Mesothelial cell of epicardium (in vitro differentiated cells): ENCODE data around the gene OR52N4. TPM values are rescaled to one million over a fixed set of nuclear protein-coding genes. Genes with fewer than 3 reads are reported as not detected.

Source experiments
- DNase-seq, 2 experiments: peaks; one replicate each; pipeline ENCODE4 v3.0.0; 2021; ENCODE audit warnings: low spot score in 2 of 2; ENCODE audit not compliant: unreplicated experiment in 2 of 2
- H3K27ac Mint-ChIP-seq: 2 replicates; pipeline ENCODE4 v1.8.0; 2021; ENCODE audit warnings: mixed read lengths
- H3K27me3 Mint-ChIP-seq: 2 replicates; pipeline ENCODE4 v1.8.0; 2021; ENCODE audit warnings: low read depth, mixed read lengths
- H3K36me3 Mint-ChIP-seq: 2 replicates; pipeline ENCODE4 v1.8.0; 2021; ENCODE audit warnings: mixed read lengths
- H3K4me1 Mint-ChIP-seq: 2 replicates; pipeline ENCODE4 v1.8.0; 2021; ENCODE audit warnings: mixed read lengths
- H3K4me3 Mint-ChIP-seq: 2 replicates; pipeline ENCODE4 v1.8.0; 2021; ENCODE audit warnings: mild to moderate bottlenecking, moderate library complexity, mixed read lengths
- H3K9me3 Mint-ChIP-seq: 2 replicates; pipeline ENCODE4 v1.8.0; 2021; ENCODE audit warnings: mixed read lengths
- total RNA-seq: library from RNA; stranded (reverse); gene quantifications from 3 replicates; pipeline ENCODE4 v1.2.1, GENCODE V29; 2021
- TF ChIP-seq, protein P1 (sequence below): fragments of 200-600 bp; sonication (generic); IDR thresholded peaks from one replicate; pipeline ENCODE4 v1.5.0; 2021; ENCODE audit warnings: antibody characterized with exemption; ENCODE audit not compliant: unreplicated experiment

Gene OR52N4
- total RNA-seq, 1 donor from 2014 or later, result not detected

DNA sequence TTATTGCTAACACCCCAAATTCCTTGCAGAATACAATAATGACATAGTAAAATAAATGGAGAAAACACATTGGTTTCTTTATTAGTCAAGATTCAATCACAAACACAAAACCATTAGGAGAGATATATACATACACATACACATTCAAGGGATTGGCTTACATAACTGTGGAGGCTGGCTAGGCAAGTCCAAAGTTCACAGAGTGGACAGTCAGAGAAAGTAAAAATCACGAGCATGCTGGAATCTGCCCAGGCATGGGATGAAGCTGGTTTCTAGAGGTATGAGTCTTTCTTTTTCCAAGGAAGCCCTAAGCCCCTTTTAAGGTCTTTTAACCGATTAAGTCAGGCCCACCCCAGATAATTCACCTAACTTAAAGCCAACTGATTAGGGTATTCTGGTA, 31.4 kb upstream of the OR52N4 start:
- Mint-ChIP-seq H3K4me3 (no peak overlapping the region), H3K27me3 (peaks cover 8% of the 10 kb centered on the region), H3K4me1 (no peaks in the 10 kb centered on the region), H3K27ac (no peak overlapping the region), H3K9me3 (peaks cover 6% of the 10 kb centered on the region), H3K36me3 (no peaks in the 10 kb centered on the region)
- TF ChIP-seq, protein P1, sequence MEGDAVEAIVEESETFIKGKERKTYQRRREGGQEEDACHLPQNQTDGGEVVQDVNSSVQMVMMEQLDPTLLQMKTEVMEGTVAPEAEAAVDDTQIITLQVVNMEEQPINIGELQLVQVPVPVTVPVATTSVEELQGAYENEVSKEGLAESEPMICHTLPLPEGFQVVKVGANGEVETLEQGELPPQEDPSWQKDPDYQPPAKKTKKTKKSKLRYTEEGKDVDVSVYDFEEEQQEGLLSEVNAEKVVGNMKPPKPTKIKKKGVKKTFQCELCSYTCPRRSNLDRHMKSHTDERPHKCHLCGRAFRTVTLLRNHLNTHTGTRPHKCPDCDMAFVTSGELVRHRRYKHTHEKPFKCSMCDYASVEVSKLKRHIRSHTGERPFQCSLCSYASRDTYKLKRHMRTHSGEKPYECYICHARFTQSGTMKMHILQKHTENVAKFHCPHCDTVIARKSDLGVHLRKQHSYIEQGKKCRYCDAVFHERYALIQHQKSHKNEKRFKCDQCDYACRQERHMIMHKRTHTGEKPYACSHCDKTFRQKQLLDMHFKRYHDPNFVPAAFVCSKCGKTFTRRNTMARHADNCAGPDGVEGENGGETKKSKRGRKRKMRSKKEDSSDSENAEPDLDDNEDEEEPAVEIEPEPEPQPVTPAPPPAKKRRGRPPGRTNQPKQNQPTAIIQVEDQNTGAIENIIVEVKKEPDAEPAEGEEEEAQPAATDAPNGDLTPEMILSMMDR, result no peak
- no peak for DNase-seq

DNA sequence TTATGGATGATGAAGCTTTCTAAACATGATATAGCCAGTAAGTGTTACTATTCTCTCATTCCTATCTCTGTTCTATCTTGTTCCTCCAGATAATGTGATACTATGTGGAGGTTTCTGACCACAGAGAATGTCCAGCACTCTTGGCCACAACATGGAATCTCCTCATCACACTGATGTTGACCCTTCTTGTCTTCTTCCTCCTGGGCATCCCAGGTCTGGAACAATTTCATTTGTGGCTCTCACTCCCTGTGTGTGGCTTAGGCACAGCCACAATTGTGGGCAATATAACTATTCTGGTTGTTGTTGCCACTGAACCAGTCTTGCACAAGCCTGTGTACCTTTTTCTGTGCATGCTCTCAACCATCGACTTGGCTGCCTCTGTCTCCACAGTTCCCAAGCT, 27.7 kb upstream of the OR52N4 start:
- Mint-ChIP-seq H3K27ac (no peak overlapping the region), H3K27me3 (peaks cover 12% of the 10 kb centered on the region), H3K9me3 (no peaks in the 10 kb centered on the region), H3K4me1 (no peaks in the 10 kb centered on the region), H3K4me3 (no peak overlapping the region), H3K36me3 (no peaks in the 10 kb centered on the region)
- TF ChIP-seq, protein P1, result no peak
- no peak for DNase-seq

DNA sequence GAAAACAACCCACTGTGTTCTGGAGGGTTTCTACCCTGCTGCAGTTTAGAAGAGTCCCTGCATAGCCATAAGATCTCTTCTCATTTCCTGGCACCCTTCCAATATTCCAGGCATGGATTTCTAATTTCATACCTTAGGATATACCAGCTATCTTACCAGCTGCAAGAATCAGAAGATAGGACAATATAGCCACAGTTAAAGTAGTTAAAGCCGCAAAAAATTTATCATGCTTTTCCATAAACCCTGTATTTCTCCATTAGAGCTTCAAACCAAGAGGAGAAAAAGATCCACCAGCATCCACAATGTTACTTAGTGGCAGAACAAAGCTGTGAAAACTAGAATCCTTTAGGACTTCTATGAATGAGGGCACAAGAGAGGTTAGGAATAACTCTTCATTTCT, 26.4 kb upstream of the OR52N4 start:
- H3K27me3 Mint-ChIP-seq, result peaks cover 12% of the 10 kb centered on the region
- H3K27ac Mint-ChIP-seq, result no peak overlapping the region
- no peak for DNase-seq
- H3K36me3 Mint-ChIP-seq, result no peaks in the 10 kb centered on the region
- no peak overlapping the region for H3K4me3 Mint-ChIP-seq
- TF ChIP-seq, protein P1, result no peak
- H3K9me3 Mint-ChIP-seq, result no peaks in the 10 kb centered on the region
- no peaks in the 10 kb centered on the region for H3K4me1 Mint-ChIP-seq

DNA sequence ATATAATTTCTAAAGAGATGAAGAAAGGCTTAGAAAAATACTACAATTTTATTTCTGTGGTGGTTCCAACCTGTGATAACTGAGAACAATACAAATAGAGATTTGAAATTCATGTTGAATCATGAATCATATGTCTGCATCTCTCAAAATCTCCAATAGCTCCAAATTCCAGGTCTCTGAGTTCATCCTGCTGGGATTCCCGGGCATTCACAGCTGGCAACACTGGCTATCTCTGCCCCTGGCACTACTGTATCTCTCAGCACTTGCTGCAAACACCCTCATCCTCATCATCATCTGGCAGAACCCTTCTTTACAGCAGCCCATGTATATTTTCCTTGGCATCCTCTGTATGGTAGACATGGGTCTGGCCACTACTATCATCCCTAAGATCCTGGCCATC, 17.6 kb upstream of the OR52N4 start, which contains the start of gene OR56B1:
TSS of gene OR56B1 (plus strand) at position 53 of the 400 bp plus-strand sequence. CDS start at position 122, 69 bp downstream.
- no peak for DNase-seq
- Mint-ChIP-seq H3K9me3 (peaks cover 6% of the 10 kb centered on the region), H3K36me3 (no peaks in the 10 kb centered on the region), H3K4me1 (peaks cover 5% of the 10 kb centered on the region), H3K4me3 (no peak within 1 kb of the TSS), H3K27me3 (no peaks in the 10 kb centered on the region), H3K27ac (no peak within 1 kb of the TSS)
- TF ChIP-seq, protein P1, result no peak

DNA sequence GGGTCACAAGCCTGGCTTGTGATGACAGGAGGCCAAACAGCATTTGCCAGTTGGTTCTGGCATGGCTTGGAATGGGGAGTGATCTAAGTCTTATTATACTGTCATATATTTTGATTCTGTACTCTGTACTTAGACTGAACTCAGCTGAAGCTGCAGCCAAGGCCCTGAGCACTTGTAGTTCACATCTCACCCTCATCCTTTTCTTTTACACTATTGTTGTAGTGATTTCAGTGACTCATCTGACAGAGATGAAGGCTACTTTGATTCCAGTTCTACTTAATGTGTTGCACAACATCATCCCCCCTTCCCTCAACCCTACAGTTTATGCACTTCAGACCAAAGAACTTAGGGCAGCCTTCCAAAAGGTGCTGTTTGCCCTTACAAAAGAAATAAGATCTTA, 17.0 kb upstream of the OR52N4 start:
- TF ChIP-seq, protein P1, result no peak
- Mint-ChIP-seq H3K27ac (no peak overlapping the region), H3K4me3 (no peak overlapping the region), H3K9me3 (peaks cover 12% of the 10 kb centered on the region), H3K4me1 (peaks cover 5% of the 10 kb centered on the region), H3K27me3 (peaks cover 3% of the 10 kb centered on the region), H3K36me3 (no peaks in the 10 kb centered on the region)
- no peak for DNase-seq
